Mesothelial cell of epicardium (in vitro differentiated cells): ENCODE measurements around the gene PIAS2. TPM values are rescaled to one million over a fixed set of nuclear protein-coding genes. Genes with fewer than 3 reads are reported as not detected.
A peak's percentile ranks its signal among the peaks of the same experiment; 100 is the strongest.

Experiments
- DNase-seq, 2 experiments: peaks; one replicate each; pipeline ENCODE4 v3.0.0; 2021; ENCODE audit warnings: low spot score in 2 of 2; ENCODE audit not compliant: unreplicated experiment in 2 of 2
- H3K27ac Mint-ChIP-seq: 2 replicates; pipeline ENCODE4 v1.8.0; 2021; ENCODE audit warnings: mixed read lengths
- H3K27me3 Mint-ChIP-seq: 2 replicates; pipeline ENCODE4 v1.8.0; 2021; ENCODE audit warnings: low read depth, mixed read lengths
- H3K36me3 Mint-ChIP-seq: 2 replicates; pipeline ENCODE4 v1.8.0; 2021; ENCODE audit warnings: mixed read lengths
- H3K4me1 Mint-ChIP-seq: 2 replicates; pipeline ENCODE4 v1.8.0; 2021; ENCODE audit warnings: mixed read lengths
- H3K4me3 Mint-ChIP-seq: 2 replicates; pipeline ENCODE4 v1.8.0; 2021; ENCODE audit warnings: mild to moderate bottlenecking, moderate library complexity, mixed read lengths
- H3K9me3 Mint-ChIP-seq: 2 replicates; pipeline ENCODE4 v1.8.0; 2021; ENCODE audit warnings: mixed read lengths
- CTCF ChIP-seq: fragments of 200-600 bp; sonication (generic); IDR thresholded peaks from one replicate; pipeline ENCODE4 v1.5.0; 2021; ENCODE audit warnings: antibody characterized with exemption; ENCODE audit not compliant: unreplicated experiment
- total RNA-seq: library from RNA; stranded (reverse); gene quantifications from 3 replicates; pipeline ENCODE4 v1.2.1, GENCODE V29; 2021

The PIAS2 gene
- total RNA-seq, 1 donor from 2014 or later = 55.7 TPM

DNA sequence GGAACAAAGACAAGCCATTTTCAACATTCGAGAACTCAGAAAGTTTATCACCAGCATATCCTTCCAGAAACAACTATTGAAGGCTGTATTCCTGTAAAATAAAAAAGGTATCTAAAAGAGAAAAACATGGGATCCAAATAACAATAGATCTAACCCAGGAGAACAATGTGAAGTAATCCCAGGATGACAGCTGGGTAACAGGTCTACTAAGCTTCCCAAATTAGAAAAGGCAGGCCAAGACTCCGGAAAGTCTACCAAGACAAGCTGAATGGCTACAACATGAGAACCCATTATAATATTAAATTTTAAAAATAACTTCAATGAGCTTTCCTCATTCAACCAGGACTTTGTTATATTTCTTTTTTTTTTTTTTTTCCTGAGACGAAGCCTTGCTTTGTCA lies 6.5 kb downstream of the PIAS2 start:
- no peak for TF ChIP-seq CTCF
- H3K27me3 Mint-ChIP-seq = no peaks in the 10 kb centered on the region
- H3K36me3 Mint-ChIP-seq = peaks cover 20% of the 10 kb centered on the region
- peak overlapping the region; percentile 5 for H3K27ac Mint-ChIP-seq
- H3K9me3 Mint-ChIP-seq = peaks cover 15% of the 10 kb centered on the region
- no peak overlapping the region for H3K4me3 Mint-ChIP-seq
- no peak for DNase-seq
- peaks cover 21% of the 10 kb centered on the region for H3K4me1 Mint-ChIP-seq

- Mint-ChIP-seq H3K36me3 (peaks cover 29% of the 10 kb centered on the region), H3K4me3 (no peak overlapping the region), H3K27ac (no peak overlapping the region), H3K27me3 (no peaks in the 10 kb centered on the region), H3K9me3 (peaks cover 23% of the 10 kb centered on the region), H3K4me1 (peaks cover 10% of the 10 kb centered on the region)
- DNase-seq = no peak
- no peak for TF ChIP-seq CTCF
These were observed 7.8 kb downstream of the PIAS2 start for GRCh38 chr18:46909497-46909896.

- Mint-ChIP-seq H3K36me3 (peaks cover 47% of the 10 kb centered on the region), H3K27ac (no peak overlapping the region), H3K4me1 (no peaks in the 10 kb centered on the region), H3K27me3 (no peaks in the 10 kb centered on the region), H3K4me3 (no peak overlapping the region), H3K9me3 (peaks cover 27% of the 10 kb centered on the region)
- DNase-seq = no peak
- no peak for TF ChIP-seq CTCF
These were observed 13.9 kb downstream of the PIAS2 start for GRCh38 chr18:46903406-46903805.

- H3K36me3 Mint-ChIP-seq = peaks cover 23% of the 10 kb centered on the region
- peaks cover 7% of the 10 kb centered on the region for H3K4me1 Mint-ChIP-seq
- no peaks in the 10 kb centered on the region for H3K27me3 Mint-ChIP-seq
- peak overlapping the region; percentile 70 for H3K27ac Mint-ChIP-seq
- peaks cover 4% of the 10 kb centered on the region for H3K9me3 Mint-ChIP-seq
- no peak overlapping the region for H3K4me3 Mint-ChIP-seq
- DNase-seq = no peak
- TF ChIP-seq CTCF = no peak
These were observed 17.9 kb downstream of the PIAS2 start for GRCh38 chr18:46899274-46899948.

DNA sequence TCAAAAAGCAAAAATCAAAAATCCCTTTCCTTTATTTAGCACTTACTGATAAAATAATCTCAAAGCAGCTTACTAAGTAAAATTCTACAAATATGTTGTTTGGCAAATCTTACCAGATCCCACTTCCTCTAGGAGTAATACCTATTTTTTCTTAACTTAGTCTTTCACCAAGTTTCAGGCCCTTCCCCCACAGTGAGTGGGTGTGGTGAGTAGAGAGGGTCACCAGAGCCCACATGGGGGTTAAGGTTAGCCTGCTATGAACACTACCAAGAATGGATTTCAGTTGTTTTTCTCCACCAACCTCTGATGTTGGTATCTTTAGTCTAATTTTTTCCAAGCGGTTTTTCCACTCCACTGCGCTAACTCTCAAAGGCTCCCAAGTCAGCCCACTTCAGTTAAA lies 23.2 kb downstream of the PIAS2 start:
- no peaks in the 10 kb centered on the region for H3K27me3 Mint-ChIP-seq
- peaks cover 16% of the 10 kb centered on the region for H3K9me3 Mint-ChIP-seq
- peaks cover 27% of the 10 kb centered on the region for H3K36me3 Mint-ChIP-seq

More for the DNA sequence above, 23.2 kb downstream of the PIAS2 start:
- peaks cover 10% of the 10 kb centered on the region for H3K4me1 Mint-ChIP-seq
- no peak for DNase-seq
- H3K4me3 Mint-ChIP-seq = no peak overlapping the region
- no peak for TF ChIP-seq CTCF
- no peak overlapping the region for H3K27ac Mint-ChIP-seq
